GF-D8 (cell line): ENCODE data around the gene ZNF341.

Source experiments
- DNase-seq: peaks from one replicate; lab custom pipeline; 2025; lab: John Stamatoyannopoulos, UW

The ZNF341 gene

DNA sequence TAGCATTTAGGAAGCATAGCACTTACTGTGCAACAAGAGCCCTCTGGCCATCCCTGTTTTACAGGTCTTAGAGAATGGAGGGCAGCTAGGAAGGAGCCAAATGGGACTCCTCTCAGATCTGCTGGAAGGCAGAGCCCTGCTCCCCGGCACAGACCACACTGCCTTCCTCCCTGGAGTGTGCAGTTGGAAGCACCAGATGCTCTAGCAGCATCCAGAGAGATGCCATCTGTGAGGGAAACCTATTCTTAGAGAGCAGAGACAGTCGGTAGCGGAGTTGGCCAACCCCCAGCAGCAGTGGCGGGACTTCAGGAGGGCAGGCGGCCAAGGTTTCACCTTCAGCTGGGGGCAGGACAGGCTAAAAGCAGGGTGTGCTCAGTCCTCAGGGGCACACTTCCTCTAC is 28.9 kb upstream of the ZNF341 start:
- DNase-seq: no peak

DNA sequence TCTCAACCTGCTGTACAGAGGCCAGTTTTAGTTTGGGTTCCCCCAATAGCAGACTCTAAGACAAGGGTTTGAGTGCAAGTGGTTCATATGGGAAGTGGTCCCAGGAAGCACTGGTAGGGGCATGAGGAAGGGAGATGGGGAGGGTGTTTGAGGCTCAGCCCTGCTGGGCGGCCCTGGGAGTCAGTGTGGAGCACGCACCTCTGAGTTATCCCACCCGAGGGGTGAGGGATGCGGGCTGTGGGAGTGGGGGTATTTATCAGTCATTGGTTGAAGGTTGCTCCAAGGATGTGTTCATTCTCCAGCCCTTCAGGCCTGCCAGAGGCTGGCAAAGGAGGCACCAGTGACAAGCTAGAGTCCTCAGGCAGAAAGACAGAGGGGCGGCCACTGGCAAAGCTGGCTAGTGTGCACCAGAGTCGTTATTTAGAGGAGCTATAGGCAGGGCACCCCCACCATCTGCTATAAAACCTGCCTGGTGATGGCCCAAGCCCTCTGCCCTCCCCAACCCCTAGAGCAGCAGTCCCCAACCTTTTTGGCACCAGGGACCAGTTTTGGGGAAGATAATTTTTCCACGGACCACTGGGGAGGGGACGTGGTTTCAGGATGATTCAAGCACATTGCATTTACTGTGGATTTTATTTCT is 28.2 kb upstream of the ZNF341 start:
- no peak for DNase-seq

DNA sequence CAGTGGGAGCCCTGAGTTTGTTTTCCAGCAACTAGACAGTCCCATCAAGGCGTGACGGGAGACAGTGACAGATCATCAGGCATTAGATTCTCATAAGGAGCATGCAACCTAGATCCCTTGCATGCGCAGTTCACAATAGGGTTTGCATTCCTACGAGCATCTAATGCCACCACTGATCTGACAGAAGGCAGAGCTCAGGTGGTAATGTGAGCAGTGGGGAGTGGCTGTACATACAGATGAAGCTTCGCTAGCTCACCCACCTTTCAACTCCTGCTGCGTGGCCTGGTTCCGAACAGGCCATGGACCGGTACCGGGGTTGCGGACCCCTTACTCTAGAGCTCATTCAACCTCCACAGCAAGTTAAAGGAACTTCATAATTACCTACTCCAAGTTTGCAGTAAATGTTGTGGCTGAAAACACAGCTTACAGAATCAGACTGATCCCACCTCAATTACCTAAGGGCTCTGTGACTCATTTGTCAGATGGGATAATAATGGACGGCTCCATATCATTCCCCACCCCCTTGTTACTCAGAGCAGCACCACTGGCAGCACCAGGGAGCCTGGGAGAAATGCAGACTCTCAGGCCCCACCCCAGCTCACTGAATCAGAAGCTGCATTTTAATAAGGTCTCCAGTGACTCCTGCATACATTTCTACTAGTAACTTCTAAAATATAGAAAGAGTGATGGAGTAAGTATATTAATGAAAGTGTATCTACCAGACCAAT is 27.4 kb upstream of the ZNF341 start:
- DNase-seq: no peak

DNA sequence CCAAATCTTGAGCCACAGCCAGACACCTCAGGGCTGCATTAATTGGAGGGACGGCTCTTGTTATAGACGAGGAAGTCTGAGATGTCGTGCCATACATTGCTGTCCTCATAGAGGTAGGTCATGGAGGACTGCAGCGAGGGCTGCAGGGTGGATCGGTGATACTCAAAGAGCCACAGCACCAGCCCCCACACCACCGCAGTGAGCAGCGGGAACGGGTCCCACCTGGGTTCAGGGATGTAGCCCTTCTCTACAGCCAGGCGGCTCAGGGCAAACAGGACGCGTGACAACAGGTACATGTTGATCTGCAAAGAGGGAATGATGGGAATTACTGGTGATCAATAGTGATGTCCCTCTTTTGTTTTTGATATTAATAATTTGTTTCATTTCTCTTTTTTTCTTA is 24.1 kb upstream of the ZNF341 start:
- DNase-seq: no peak

DNA sequence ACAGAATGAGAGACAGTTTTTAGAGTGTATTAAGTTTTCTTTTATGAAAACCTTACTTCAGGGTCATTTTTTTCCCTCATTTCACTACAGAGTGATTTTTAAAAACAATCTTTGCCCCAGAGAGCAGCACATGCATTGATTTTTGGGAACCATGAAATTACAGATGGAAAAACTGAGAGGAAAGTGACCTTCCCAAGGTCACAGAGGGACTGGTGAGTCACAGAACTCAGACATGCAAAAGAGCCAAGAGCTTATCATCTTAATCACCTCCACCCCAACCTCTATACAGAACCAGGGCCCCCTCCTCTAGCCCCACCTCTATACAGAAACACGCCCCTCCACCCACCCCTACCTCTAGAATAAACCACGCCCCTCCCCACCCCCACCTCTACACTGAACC is 22.4 kb upstream of the ZNF341 start:
- DNase-seq: no peak

DNA sequence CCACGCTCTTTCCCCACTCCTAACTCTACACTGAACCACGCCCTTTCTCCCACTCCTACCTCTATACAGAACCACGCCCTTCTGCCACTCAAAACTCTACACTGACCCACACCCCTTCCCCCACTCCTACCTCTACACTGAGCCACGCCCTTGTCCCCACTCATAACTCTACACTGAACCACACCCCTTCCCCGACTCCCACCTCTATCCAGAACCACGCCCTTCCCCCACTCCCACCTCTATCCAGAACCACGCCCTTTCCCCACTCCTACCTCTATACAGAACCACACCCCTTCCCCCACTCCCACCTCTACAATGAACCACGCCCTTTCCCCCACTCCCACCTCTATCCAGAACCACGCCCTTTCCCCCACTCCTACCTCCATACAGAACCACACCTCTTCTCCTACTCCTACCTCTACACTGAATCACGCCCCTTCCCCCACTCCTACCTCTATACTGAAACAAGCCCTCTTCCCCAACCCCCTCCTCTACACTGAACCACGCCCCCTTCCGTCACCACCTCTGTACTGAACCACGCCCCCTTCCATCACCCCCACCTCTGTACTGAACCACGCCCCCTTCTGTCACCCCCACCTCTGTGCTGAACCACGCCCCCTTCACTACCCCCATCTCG is 21.8 kb upstream of the ZNF341 start:
- no peak for DNase-seq

DNA sequence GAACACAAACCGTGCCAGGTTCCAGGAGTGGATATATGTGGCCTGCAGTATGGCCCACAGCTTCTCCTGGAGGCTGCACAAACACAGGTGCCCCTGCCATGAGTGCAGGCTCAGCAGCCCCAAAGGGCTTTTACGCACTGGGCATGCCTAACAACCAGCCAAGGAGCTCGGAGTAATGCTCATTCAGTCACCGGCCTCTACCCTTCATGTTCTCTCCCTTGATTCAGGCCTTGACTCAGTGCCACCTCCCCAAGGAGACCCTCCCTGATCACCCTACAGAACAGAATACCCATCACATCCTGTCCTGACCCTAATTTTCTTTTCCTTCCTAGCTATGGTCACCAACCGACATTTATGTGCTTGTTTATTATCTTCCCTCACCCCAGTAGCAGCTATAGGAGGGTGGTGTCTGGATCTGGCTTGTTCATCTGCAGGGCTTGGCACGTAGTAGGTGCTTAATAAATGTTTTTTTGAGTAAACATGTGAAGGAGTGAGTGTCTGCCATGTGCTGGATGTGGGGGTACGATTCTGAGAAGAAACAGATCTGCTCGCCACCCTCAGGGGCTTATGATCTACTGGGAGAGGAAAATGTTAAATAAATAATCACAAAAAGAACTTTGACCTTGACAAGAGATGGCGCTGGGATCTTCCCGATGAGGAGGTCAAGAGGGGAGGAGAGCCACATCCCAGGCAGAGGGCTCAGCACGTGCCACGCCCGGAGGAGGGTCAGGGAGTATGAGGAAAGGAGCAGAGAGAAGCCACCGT is 20.9 kb upstream of the ZNF341 start:
- DNase-seq: no peak

DNA sequence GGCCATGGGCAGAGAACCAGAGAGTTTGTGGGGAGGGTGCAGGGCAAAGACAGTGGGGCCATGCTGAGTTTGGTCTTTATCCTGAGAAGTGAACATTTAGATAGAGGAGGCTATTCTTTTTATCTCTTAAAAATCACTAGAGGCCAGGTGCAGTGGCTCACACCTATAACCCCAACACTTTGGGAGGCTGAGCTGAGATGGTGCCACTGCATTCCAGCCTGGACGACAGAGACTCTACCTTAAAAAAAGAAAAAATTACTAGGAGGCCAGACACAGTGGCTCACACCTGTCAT is 20.4 kb upstream of the ZNF341 start:
- no peak for DNase-seq

DNA sequence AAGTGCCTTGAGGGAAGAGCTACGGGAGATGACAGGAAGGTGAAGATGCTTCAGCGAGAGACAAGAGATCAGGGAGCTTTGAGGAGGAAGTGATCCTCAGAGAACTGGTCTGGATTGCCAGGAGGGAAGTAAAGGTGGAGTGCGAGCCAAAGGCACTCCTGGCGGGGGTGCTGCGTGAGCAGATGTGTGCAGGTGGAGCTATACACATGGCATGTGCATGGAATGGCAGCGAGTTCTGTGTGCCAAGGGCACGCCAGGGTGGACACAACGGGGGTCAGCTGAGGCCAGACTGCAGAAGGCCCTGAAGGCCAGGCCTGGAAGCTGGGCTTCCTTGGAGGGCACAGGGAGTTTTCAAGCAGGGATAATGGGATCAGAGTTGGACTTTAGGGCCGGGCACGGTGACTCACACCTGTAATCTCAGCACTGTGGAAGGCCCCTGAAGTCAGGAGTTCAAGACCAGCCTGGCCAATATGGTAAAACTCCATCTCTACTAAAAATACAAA is 17.9 kb upstream of the ZNF341 start:
- no peak for DNase-seq

DNA sequence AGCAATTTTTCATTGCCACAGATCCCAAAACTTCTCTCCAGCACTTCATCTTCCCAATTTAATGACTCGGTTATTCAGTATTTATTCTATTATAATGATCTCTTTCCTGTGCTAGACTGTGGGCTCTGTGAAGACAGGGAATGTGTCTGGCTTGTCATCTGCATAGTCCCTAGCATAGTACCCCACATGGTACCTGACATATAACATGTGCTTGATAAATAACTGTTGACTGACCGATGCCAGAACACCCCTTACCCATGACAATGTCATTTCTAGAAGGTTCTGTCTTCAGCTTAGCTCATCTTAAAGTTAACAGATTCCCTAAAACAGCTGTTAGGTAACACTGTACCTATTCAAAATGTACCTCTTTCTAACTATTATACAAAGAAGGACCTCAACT is 15.3 kb upstream of the ZNF341 start:
- no peak for DNase-seq

DNA sequence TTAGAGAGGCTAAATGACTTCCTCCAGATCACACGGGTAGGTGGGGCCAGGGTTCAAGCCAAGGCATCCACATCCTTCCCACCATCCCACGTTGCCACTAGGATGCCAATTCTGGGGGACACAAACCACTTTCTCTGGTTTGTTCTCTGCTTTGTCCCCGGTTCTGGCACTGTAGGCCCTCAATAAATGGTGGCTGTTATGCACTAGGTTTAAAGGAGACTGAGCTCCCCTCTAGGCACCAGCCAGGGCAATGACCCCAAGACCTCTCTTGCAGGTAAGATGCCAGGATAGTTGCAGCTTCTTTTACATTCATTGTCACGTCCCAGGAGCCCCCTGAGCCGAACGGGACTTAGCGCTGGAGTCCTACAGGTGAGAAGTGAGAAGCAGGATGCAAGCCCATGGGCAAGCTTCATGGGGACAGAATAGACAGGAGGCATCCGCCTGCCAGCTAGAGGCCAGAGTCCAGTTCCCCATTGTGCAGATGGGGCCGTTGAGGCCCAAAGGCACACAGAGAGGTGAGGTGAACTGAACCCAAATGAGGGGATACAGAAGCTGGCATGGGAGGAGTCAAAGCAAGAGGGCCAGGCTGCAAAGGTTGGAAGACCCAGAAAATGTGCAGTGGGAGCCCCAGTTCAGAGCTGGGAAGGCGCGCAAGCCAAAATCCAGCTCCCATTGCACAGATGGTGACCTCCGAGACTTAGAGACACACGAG is 12.4 kb upstream of the ZNF341 start:
- DNase-seq: no peak

DNA sequence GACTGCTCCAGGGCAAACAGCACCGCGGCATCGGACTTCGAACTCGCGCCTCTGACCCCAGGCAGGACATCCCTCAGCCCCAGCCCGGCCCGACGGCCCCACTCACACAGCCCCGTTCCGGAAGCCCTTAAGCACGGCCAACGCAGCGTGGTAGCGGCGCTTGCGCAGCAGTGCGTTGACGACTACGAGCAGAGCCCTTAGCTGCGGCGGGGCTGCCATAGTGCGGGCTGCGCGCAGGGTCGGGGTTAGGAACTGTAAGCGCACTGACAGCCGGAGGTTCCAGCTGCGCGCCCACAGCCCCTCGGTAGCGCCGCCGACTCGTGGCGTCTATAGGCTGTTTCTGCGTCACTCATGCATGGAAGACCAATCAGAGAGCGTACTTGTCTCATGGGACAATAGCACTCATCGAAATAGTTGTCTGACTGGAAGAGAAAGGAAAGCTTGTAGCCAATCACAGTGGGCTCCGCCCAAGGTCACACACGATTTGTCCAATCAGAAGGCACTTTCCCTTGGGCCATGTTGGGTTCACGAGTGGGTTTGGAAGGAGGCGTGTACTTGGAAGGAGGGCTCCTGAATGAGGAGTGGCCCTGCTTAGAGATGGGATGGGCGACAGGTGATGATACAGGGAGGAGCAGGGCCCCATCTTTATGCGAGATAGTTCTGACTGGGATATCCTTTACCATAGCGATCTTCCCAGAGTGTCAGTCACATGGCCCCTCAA is 11.6 kb upstream of the ZNF341 start, which contains the start of gene PXMP4:
Gene PXMP4 (minus strand): TSS at position 322 of the 721 bp plus-strand sequence. CDS start 103 bp downstream, at position 219.
- peak; percentile 97 for DNase-seq

DNA sequence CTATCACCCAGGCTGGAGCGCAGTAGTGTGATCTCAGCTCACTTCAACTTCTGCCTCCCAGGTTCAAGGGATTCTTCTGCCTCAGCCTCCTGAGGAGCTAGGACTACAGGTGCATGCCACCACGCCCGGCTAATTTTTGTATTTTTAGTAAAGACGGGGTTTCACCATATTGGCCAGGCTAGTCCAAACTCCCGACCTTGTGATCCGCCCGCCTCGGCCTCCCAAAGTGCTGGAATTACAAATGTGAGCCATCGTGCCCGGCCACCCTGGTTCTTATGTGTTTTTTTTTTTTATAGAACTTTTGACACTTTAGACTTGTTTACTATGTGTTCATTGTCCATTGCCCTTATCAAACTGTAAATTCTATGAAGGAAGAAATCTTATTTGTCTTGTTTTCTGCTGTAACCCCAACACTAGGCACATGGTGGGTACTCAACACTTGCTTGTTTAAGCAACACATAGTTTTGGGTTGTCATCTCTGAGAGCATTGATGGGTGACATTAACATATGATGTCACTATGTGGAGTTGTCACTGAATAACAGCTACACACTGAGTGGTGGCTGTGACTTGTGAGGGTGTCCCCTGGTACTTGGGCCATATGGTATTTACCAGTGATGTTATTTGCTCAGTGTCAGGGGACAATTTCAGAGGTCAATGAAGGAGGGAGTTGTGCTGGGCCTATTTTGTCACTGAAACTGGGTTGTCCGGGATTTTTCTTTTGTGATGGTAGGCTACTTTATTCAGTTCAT is 10.2 kb upstream of the ZNF341 start:
- DNase-seq: no peak

DNA sequence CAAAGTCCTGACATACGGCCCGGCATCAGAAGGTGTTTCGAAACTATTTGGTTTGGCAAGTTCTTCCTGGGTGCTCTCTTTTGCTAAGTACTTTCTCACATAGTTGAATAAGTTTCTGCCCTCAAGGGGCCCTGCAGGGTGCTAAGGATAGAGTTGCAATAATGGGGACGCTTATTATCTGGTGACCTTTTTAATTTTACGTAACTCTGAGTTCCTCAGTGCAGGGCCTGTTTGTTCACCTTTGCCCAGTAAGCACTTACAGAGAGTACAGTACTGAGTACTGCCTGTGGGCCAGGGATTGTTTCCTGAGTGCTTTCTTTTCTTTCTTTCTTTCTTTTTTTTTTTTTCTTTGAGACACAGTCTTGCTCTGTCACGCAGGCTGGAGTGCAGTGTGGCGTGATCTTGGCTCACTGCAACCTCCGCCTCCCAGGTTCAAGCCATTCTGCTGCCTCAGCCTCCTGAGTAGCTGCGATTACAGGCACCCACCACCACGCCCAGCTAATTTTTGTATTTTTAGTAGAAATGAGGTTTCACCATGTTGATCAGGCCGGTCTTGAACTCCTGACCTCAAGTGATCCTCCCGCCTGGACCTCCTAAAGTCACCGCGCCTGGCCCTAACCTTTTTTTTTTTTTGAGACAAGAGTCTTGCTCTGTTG is 7.2 kb upstream of the ZNF341 start:
- peak; percentile 80 for DNase-seq

DNA sequence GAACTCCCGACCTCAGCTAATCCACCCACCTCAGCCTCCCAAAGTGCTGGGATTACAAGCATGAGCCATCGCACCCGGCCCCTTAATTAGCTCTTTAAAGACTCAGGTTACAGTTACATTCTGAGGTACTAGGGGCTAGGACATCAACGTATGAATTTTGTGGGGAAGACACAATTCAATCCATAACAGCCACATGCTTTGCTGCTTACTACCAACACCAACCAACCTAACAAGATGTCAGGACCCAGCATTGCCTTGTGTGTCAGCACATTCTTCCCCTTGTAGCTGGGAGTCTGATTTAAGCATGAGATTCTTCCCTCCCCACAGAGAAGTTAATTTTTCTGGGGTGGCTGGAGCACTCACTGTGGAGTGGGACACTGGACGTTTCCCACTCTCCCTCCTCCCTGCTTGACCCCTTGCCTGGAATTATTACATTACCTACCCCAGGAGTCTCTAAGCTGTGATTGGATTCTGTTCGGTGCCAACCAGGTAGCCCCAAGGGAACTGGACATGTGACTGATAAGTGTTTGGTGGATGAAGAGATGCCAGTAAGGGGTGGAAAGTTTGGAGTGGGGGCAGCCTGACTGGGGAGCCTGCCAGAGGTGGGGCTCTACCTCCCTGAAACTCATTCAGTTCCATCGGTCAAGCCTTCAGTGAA is 6.1 kb upstream of the ZNF341 start:
- DNase-seq: no peak

DNA sequence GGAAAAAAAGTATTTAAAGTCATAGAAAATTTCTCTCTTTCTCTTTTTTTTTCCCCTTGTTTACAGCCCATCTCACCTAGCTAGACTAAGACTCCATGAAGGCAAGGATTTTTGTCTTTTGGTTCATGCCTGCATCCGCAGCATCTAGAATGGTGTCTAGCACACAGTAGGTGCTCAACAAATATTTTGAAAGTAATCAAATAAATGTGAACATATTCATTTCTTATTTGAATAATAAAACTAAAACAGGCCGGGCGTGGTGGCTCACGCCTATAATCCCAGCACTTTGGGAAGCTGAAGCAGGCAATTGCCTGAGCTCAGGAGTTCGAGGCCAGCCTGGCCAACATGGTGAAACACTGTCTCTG is 4.7 kb upstream of the ZNF341 start:
- DNase-seq: no peak

DNA sequence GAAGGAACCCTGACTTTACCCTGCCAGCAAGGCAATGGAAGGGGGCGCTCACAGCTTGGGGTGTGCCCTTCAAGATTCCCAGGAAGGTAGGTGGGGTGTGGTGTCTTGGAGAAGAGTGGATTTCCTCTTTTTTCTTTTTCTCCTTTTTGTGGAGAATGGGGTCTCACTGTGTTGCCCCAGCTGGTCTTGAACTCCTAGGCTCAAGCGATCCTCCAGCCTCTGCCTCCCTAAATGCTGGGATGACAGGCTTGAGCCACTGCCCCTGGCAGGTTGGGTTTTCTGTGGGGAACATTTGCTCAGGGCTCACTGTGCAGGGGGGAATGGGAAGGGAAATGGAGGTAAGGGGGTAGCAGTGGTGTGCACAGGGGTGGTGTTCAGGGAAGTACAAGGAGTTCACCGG is 4.0 kb upstream of the ZNF341 start:
- no peak for DNase-seq

DNA sequence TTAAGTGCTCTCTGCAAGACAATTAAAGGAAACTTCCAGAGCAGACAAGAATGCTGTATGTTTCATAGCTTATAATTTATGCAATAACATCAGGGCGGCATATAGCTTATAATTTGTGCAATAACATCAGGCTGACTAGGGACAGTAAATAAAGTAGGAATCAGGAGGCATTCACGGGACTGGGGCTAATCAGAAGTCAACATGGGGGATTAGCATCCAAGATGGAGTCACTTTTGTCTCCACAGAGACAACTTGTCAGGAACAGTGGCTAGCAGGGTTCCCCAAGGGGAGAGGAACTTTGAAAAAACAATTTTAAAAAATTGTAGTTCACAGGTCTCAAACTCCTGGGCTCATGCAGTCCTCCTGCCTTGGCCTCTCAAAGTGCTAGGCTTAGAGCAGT is 3.3 kb upstream of the ZNF341 start:
- no peak for DNase-seq

DNA sequence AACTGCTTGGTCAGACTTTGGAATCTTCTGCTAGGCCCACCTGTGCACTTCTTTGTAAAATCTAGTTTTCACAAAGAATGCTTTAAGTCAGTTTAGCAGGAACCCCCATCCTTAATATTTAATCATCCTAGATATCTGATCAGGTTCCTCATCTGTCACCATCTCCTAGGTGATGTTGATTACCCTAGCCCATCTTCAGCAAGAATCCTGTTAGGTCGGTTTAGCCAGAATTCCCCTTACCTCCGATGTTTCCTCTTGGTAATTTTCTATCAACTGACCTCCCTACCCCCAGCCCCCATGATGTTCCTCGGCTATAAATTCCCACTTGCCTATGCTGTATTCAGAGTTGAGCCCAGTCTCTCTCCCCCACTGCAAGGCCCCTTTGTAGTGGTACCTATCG is 2.7 kb upstream of the ZNF341 start:
- DNase-seq: no peak
